HepG2 (cell line): Measurements from ENCODE around the gene THRA.

Experiments
- EZH2 ChIP-seq: conservative IDR thresholded peaks from 2 replicates; pipeline ENCODE4 v1.6.1; 2012; ENCODE audit warnings: mild to moderate bottlenecking, low read depth, low read length, moderate library complexity
- GATAD2A ChIP-seq: IDR thresholded peaks from 2 replicates; pipeline ENCODE4 v1.6.1; 2016
- GLI4 ChIP-seq: sonication (generic); formaldehyde crosslinking; IDR thresholded peaks from 2 replicates; pipeline ENCODE4 v1.5.1; 2020; ENCODE audit warnings: missing genetic modification reagents, mild to moderate bottlenecking, moderate library complexity, borderline replicate concordance
- ONECUT2 ChIP-seq: sonication (generic); formaldehyde crosslinking; IDR thresholded peaks from 2 replicates; pipeline ENCODE4 v1.4.0; 2020; ENCODE audit warnings: missing genetic modification reagents
- RAD21 ChIP-seq: fragments of 450-650 bp; formaldehyde crosslinking; IDR thresholded peaks from 2 replicates; pipeline ENCODE4 v1.5.0; 2020; ENCODE audit warnings: mild to moderate bottlenecking
- RFX3 ChIP-seq: IDR thresholded peaks from 2 replicates; pipeline ENCODE4 v1.6.1; 2016; ENCODE audit warnings: missing biosample characterization, missing genetic modification reagents
- TAF1 ChIP-seq: sonication (generic); formaldehyde crosslinking; IDR thresholded peaks from 2 replicates; pipeline ENCODE4 v1.4.0; 2020; ENCODE audit warnings: missing genetic modification reagents
- ZBTB1 ChIP-seq: sonication (generic); formaldehyde crosslinking; IDR thresholded peaks from 2 replicates; pipeline ENCODE4 v1.4.0; 2020; ENCODE audit warnings: missing genetic modification reagents, borderline replicate concordance
- ZFP36 ChIP-seq: fragments of 150-350 bp; IDR thresholded peaks from 2 replicates; pipeline ENCODE4 v1.6.1; 2018; ENCODE audit warnings: borderline replicate concordance, low read length, low read depth; ENCODE audit not compliant: partially characterized antibody
- TF ChIP-seq, protein P1 (sequence below): sonication (generic); formaldehyde crosslinking; IDR thresholded peaks from 2 replicates; pipeline ENCODE4 v1.8.1; 2023; ENCODE audit warnings: mild to moderate bottlenecking, missing genetic modification reagents

GRCh38 chr17:40056379-40057015, 6.3 kb upstream of the THRA start:
- TF ChIP-seq ONECUT2 (CRISPR knock-in tag): no peak
- no peak for TF ChIP-seq EZH2
- TF ChIP-seq RAD21 (CRISPR knock-in tag): no peak
- TF ChIP-seq, protein P1, sequence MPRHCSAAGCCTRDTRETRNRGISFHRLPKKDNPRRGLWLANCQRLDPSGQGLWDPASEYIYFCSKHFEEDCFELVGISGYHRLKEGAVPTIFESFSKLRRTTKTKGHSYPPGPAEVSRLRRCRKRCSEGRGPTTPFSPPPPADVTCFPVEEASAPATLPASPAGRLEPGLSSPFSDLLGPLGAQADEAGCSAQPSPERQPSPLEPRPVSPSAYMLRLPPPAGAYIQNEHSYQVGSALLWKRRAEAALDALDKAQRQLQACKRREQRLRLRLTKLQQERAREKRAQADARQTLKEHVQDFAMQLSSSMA (CRISPR knock-in tag): no peak
- no peak for TF ChIP-seq RFX3 (CRISPR knock-in tag)
- TF ChIP-seq ZBTB1: no peak
- TF ChIP-seq ZFP36: no peak
- TF ChIP-seq GLI4: no peak
- no peak for TF ChIP-seq TAF1 (CRISPR knock-in tag)
- TF ChIP-seq GATAD2A (CRISPR knock-in tag): no peak
